ENCODE measurements around the gene BCDIN3D.

GRCh38 chr12:49801141-49802063 lies 41.5 kb downstream of the BCDIN3D start:
- TF ChIP-seq CTCF (IDR thresholded peaks at IDR 0.05) (no peak), EP300 (IDR thresholded peaks at IDR 0.05) (no peak), POLR2A (IDR thresholded peaks at IDR 0.05) (no peak), POLR2AphosphoS5 (IDR thresholded peaks at IDR 0.05) (no peak)
